SK-N-SH treated with all-trans-retinoic acid at 6 μM for 48 hours (cell line): Measurements from ENCODE around the gene CPAMD8.

Source experiments
- GLIS3 ChIP-seq: fragments of 250-450 bp; sonication (Bioruptor Pico); IDR thresholded peaks from 2 replicates; pipeline ENCODE4 v1.5.0; 2020; ENCODE audit warnings: mild to moderate bottlenecking, moderate library complexity
- ZFP30 ChIP-seq: fragments of 450-650 bp; formaldehyde crosslinking; IDR thresholded peaks from 2 replicates; pipeline ENCODE4 v1.5.0; 2022; ENCODE audit warnings: mild to moderate bottlenecking, moderate library complexity

DNA sequence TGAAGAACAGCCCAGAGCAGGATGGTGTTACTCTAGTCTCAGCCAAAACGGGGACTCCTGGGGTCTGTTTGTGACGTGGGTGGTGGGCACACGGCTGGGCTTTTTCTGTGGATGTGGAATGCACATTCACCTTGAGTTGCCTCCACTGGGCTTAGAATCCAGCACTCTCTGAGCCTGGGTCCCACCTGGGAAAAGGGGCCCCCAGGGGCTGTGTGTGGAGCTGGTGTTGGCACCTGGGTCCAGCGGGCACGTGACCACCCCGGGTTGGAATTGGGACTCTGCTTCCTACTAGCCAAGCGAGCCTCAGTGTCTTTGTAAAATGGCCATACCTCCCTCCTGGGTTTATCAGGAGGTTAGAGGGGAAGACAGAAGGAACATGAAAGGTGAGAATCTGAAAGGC, 167.0 kb downstream of the CPAMD8 start:
- no peak for TF ChIP-seq GLIS3 (CRISPR knock-in tag)
- TF ChIP-seq ZFP30: no peak
